Activated T-helper 17 cell treated with anti-CD3 and anti-CD28 coated beads, Interleukin-2, amount 50 U/mL, for 72 hours (primary cell): ENCODE results near the gene STARD9. TPM values are rescaled to one million over a fixed set of nuclear protein-coding genes. Genes with fewer than 3 reads are reported as not detected.

Source experiments
- ATAC-seq: fragments of 150-1000 bp; cut with Tn5 transposase; replicated peaks from 2 replicates; pipeline ENCODE4 v1.10.0; 2021; ENCODE audit warnings: mild to moderate bottlenecking, moderate library complexity
- H3K27ac Mint-ChIP-seq: one replicate; pipeline ENCODE4 v1.8.0; 2022; ENCODE audit warnings: mixed read lengths
- H3K27me3 Mint-ChIP-seq: one replicate; pipeline ENCODE4 v1.8.0; 2022; ENCODE audit warnings: mixed read lengths
- H3K36me3 Mint-ChIP-seq: one replicate; pipeline ENCODE4 v1.8.0; 2022; ENCODE audit warnings: low read depth, mild to moderate bottlenecking, mixed read lengths
- H3K4me1 Mint-ChIP-seq: one replicate; pipeline ENCODE4 v1.8.0; 2022; ENCODE audit warnings: mixed read lengths
- H3K4me3 Mint-ChIP-seq: one replicate; pipeline ENCODE4 v1.8.0; 2022; ENCODE audit warnings: mild to moderate bottlenecking, mixed read lengths
- H3K9me3 Mint-ChIP-seq: one replicate; pipeline ENCODE4 v1.8.0; 2022; ENCODE audit warnings: mixed read lengths
- total RNA-seq, 2 donors: library from RNA; stranded (reverse); gene quantifications; one replicate each; pipeline ENCODE4 v1.2.3, GENCODE V29; 2022

Gene STARD9
- total RNA-seq, 2 donors from 2014 or later, result 9.5 to 10.9 TPM

DNA sequence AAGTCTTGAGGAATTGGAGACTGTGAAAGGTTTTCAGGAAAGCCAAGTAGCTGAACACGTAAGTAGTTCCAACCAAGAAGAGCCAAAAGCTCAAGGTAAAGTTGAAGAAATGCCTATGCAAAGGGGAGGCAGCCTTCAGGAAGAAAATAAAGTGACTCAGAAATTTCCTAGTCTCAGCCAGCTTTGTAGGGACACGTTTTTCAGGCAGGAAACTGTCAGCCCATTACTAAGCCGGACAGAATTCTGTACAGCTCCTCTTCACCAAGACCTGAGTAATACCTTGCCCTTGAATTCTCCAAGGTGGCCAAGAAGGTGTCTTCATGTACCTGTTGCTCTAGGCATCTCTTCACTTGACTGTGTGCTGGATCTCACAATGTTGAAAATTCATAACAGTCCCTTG lies 112.9 kb downstream of the STARD9 start:
- Mint-ChIP-seq H3K4me1 (peaks cover 5% of the 10 kb centered on the region), H3K27ac (no peak overlapping the region), H3K9me3 (no peaks in the 10 kb centered on the region), H3K4me3 (no peak overlapping the region), H3K36me3 (peaks cover 8% of the 10 kb centered on the region), H3K27me3 (no peaks in the 10 kb centered on the region)
- no peak for ATAC-seq

DNA sequence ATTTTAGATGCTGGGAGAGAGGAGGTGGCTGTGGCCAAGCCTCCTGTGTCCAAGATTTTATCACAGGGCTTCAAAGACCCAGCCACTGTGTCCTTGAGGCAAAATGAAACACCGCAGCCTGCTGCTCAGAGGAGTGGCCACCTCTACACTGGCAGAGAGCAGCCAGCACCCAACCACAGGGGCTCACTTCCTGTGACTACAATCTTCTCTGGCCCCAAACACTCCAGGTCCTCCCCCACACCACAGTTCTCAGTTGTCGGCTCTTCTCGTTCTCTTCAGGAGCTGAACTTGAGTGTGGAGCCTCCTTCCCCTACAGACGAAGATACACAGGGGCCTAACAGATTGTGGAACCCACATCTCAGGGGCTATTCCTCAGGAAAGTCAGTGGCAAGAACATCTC lies 115.9 kb downstream of the STARD9 start:
- H3K4me1 Mint-ChIP-seq, result peaks cover 5% of the 10 kb centered on the region
- peak overlapping the region; percentile 51 for H3K27ac Mint-ChIP-seq
- no peaks in the 10 kb centered on the region for H3K9me3 Mint-ChIP-seq
- no peaks in the 10 kb centered on the region for H3K36me3 Mint-ChIP-seq
- no peak overlapping the region for H3K4me3 Mint-ChIP-seq
- no peaks in the 10 kb centered on the region for H3K27me3 Mint-ChIP-seq
- peak; percentile 87 for ATAC-seq

DNA sequence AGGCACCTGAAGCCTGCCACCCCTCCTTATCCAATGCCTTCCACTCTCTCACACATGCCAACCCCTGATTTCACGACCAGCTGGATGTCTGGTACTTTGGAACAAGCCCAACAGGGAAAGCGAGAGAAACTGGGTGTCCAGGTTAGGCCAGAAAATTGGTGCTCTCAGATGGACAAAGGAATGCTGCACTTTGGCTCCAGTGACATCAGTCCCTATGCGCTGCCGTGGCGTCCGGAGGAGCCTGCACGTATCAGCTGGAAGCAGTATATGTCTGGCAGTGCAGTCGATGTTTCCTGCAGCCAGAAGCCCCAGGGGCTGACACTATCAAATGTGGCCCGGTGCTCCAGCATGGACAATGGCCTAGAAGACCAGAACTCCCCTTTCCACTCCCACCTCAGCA lies 116.4 kb downstream of the STARD9 start:
- ATAC-seq, result no peak
- Mint-ChIP-seq H3K36me3 (no peaks in the 10 kb centered on the region), H3K4me1 (peaks cover 5% of the 10 kb centered on the region), H3K9me3 (no peaks in the 10 kb centered on the region), H3K27me3 (no peaks in the 10 kb centered on the region), H3K27ac (peak overlapping the region; percentile 51), H3K4me3 (no peak overlapping the region)

DNA sequence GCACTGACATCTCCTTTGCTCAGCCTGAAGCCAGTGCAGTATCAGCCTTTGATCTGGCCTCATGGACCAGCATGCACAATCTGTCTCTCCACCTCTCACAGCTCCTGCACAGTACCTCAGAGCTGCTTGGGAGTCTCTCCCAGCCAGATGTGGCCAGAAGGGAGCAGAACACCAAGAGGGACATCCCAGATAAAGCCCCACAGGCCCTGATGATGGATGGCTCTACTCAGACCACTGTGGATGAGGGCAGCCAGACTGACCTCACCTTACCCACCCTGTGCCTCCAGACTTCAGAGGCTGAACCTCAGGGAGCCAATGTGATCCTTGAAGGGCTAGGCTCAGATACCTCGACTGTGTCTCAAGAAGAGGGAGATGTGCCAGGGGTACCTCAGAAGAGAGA lies 117.1 kb downstream of the STARD9 start:
- Mint-ChIP-seq H3K4me1 (peaks cover 5% of the 10 kb centered on the region), H3K9me3 (no peaks in the 10 kb centered on the region), H3K4me3 (no peak overlapping the region), H3K27ac (no peak overlapping the region), H3K36me3 (no peaks in the 10 kb centered on the region), H3K27me3 (no peaks in the 10 kb centered on the region)
- ATAC-seq, result no peak

DNA sequence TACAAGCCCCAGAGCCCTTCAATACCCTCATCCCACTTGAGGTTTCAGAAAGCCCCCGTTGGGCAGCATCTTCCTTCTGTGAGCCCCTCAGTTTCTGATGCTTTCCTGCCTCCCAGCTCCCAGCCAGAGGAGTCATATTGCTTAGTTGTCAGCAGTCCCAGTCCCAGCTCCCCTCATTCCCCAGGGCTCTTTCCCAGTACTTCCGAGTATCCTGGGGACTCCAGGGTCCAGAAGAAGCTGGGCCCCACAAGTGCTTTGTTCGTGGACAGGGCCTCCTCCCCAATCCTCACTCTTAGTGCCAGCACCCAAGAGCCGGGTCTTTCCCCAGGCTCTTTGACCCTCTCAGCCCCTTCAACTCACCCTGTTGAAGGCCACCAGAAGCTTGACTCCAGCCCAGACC lies 117.6 kb downstream of the STARD9 start:
- H3K36me3 Mint-ChIP-seq, result no peaks in the 10 kb centered on the region
- ATAC-seq, result no peak
- H3K9me3 Mint-ChIP-seq, result no peaks in the 10 kb centered on the region
- H3K4me3 Mint-ChIP-seq, result no peak overlapping the region
- peaks cover 5% of the 10 kb centered on the region for H3K4me1 Mint-ChIP-seq
- no peak overlapping the region for H3K27ac Mint-ChIP-seq
- no peaks in the 10 kb centered on the region for H3K27me3 Mint-ChIP-seq

DNA sequence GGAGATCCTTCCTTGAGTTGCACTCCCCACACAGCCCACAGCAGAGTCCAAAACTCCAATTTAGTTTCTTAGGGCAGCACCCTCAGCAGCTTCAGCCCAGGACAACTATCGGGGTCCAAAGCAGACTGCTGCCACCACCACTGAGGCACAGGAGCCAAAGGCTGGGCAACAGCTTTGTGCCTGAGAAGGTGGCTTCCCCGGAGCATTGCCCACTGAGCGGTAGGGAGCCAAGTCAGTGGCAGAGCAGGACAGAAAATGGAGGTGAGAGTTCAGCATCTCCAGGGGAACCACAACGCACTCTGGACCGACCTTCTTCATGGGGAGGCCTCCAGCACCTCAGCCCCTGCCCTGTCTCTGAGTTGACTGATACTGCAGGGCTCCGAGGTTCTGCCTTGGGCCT lies 118.1 kb downstream of the STARD9 start:
- H3K4me3 Mint-ChIP-seq, result no peak overlapping the region
- no peak overlapping the region for H3K27ac Mint-ChIP-seq
- no peaks in the 10 kb centered on the region for H3K36me3 Mint-ChIP-seq
- no peaks in the 10 kb centered on the region for H3K27me3 Mint-ChIP-seq
- no peak for ATAC-seq
- H3K9me3 Mint-ChIP-seq, result no peaks in the 10 kb centered on the region
- H3K4me1 Mint-ChIP-seq, result peaks cover 5% of the 10 kb centered on the region

DNA sequence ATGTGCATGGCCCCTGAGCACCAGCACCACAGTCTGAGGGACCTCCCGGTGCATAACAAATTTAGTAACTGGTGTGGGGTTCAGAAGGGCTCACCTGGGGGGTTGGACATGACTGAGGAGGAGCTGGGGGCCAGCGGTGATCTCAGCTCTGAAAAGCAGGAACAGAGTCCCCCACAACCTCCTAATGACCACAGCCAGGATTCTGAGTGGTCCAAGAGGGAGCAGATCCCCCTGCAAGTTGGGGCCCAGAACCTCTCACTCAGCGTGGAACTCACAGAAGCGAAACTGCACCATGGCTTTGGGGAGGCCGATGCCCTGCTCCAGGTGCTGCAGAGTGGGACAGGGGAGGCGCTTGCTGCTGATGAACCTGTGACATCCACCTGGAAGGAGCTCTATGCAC lies 118.5 kb downstream of the STARD9 start:
- H3K4me3 Mint-ChIP-seq, result no peak overlapping the region
- H3K27me3 Mint-ChIP-seq, result no peaks in the 10 kb centered on the region
- H3K27ac Mint-ChIP-seq, result no peak overlapping the region
- H3K9me3 Mint-ChIP-seq, result no peaks in the 10 kb centered on the region
- ATAC-seq, result no peak
- no peaks in the 10 kb centered on the region for H3K36me3 Mint-ChIP-seq
- H3K4me1 Mint-ChIP-seq, result peaks cover 5% of the 10 kb centered on the region

DNA sequence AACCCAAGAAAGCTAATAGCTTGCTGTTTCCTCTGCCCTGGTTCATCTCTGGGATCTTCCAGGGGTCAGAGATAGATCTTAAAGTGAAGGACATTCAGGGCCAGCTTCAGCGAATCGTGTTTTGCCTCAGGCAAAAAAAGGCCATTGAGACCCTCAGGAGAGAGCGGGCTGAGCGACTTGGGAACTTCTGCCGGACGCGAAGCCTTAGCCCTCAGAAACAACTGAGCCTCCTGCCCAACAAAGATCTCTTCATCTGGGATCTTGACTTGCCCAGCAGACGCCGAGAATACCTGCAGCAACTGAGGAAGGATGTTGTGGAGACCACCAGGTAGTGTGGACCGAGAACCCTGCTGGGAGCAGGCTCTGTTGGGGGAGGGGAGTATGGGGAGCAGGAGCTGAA lies 119.0 kb downstream of the STARD9 start:
- no peaks in the 10 kb centered on the region for H3K9me3 Mint-ChIP-seq
- no peak overlapping the region for H3K27ac Mint-ChIP-seq
- peaks cover 5% of the 10 kb centered on the region for H3K4me1 Mint-ChIP-seq
- no peaks in the 10 kb centered on the region for H3K27me3 Mint-ChIP-seq
- no peak overlapping the region for H3K4me3 Mint-ChIP-seq
- no peaks in the 10 kb centered on the region for H3K36me3 Mint-ChIP-seq
- ATAC-seq, result no peak

DNA sequence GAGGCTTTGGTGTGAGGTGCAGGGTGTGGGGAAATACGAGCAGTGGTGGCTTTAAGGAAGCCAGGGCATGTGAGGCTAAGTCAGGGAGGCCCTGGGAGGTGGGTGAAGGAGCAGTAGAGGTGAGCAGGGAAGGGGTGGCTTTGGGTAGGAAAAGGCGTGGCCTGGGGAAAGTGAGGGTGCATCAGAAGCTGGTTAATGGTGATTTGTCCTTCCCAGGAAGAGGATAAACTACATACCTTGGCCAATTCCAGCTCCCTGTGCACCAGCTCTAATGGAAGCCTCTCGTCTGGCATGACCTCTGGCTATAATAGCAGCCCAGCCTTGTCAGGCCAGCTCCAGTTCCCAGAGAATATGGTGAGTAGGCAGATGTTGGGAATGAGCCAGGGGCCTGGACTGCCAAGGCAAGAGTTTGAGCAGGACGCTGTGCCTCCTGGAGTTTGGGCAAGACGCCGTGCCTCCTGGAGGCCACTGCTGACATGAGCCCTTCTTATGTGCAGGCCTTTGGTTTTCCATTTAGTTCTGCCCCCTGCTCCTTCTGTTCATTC lies 120.2 kb downstream of the STARD9 start:
- H3K4me1 Mint-ChIP-seq, result peaks cover 5% of the 10 kb centered on the region
- H3K4me3 Mint-ChIP-seq, result no peak overlapping the region
- ATAC-seq, result no peak
- H3K27me3 Mint-ChIP-seq, result no peaks in the 10 kb centered on the region
- no peak overlapping the region for H3K27ac Mint-ChIP-seq
- no peaks in the 10 kb centered on the region for H3K9me3 Mint-ChIP-seq
- H3K36me3 Mint-ChIP-seq, result no peaks in the 10 kb centered on the region

DNA sequence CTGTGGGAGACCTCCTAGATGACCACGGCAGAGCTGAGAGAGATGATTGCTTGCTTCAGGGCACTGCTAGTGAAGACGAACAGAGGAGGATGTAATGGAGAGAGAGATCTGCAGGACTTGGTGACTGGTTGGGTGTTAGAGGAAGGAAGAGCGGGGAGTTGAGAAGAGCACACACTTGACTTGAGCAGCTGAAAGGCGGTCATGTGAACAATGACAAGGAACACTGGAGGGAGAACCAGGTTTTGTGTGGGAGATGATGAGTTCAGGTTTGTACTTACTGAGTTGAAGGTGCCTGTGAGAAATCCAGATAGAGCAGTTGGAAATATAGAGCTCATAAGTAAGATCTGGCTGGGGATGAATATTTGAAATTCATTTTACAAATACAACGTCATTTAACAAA lies 121.2 kb downstream of the STARD9 start:
- Mint-ChIP-seq H3K4me3 (no peak overlapping the region), H3K4me1 (peaks cover under 1% of the 10 kb centered on the region), H3K27me3 (no peaks in the 10 kb centered on the region), H3K27ac (no peak overlapping the region), H3K36me3 (no peaks in the 10 kb centered on the region), H3K9me3 (no peaks in the 10 kb centered on the region)
- no peak for ATAC-seq

DNA sequence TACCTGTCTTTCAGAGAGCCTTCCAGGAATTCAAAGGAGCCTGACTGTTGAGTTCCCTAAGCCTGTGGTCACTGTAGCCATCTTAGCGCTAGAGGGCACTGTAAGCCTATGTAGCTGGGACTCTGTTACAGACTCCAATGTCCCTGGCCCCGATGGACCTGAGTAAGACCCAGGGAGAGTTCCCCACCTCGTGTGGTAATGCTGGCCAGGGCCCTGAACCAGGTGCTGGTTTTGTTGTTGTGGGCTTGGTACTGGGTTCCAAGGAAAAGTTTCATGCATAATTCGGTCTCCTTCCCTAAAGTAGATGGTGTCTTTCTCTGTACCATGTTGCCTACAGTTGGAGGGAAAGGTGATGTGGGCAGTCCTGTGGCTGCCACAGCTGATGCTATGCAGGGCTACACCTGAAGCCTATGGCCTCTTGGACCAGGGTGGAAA lies 129.1 kb downstream of the STARD9 start:
- Mint-ChIP-seq H3K27ac (no peak overlapping the region), H3K27me3 (no peaks in the 10 kb centered on the region), H3K9me3 (no peaks in the 10 kb centered on the region), H3K36me3 (no peaks in the 10 kb centered on the region), H3K4me1 (peaks cover 4% of the 10 kb centered on the region), H3K4me3 (no peak overlapping the region)
- ATAC-seq, result peak; percentile 96

DNA sequence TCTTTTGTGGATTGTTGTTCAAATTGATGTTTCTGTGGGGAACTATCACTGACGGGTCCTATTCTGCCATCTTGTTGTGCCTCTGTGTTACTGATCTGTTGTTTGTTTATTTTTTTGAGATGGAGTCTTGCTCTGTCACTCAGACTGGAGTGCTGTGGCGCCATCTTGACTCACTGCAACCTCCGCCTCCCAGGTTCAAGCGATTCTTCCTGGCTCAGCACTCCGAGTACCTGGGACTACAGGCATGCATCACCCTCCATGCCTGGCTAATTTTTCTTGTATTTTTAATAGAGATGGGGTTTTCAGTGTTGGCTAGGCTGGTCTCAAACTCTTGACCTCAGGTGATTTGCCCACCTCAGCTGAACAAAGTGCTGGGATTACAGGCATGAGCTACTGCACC lies 129.9 kb downstream of the STARD9 start:
- Mint-ChIP-seq H3K9me3 (no peaks in the 10 kb centered on the region), H3K27me3 (no peaks in the 10 kb centered on the region), H3K36me3 (no peaks in the 10 kb centered on the region), H3K4me1 (peaks cover 4% of the 10 kb centered on the region), H3K4me3 (no peak overlapping the region), H3K27ac (no peak overlapping the region)
- no peak for ATAC-seq

DNA sequence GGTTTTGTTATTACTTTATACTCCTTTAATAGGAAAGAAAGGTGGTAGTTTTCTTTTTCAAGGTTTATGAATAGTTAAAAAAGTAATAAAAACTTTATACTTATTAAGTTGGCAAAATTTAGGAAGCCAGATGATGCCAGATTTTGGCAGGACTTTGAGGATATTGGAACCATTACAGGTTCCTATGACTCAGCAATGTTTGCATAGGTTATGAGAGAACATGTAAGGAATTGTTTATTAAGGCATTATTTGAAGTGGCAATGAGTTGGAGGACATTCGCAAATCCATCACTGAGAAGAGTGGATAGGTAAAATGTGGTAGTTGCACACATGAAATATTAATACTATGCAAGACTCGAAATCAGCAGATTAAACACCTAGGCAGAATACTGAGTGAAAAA lies 131.7 kb downstream of the STARD9 start:
- no peaks in the 10 kb centered on the region for H3K27me3 Mint-ChIP-seq
- no peaks in the 10 kb centered on the region for H3K36me3 Mint-ChIP-seq
- H3K4me3 Mint-ChIP-seq, result no peak overlapping the region
- H3K4me1 Mint-ChIP-seq, result peaks cover 4% of the 10 kb centered on the region
- H3K9me3 Mint-ChIP-seq, result no peaks in the 10 kb centered on the region
- no peak for ATAC-seq
- no peak overlapping the region for H3K27ac Mint-ChIP-seq

DNA sequence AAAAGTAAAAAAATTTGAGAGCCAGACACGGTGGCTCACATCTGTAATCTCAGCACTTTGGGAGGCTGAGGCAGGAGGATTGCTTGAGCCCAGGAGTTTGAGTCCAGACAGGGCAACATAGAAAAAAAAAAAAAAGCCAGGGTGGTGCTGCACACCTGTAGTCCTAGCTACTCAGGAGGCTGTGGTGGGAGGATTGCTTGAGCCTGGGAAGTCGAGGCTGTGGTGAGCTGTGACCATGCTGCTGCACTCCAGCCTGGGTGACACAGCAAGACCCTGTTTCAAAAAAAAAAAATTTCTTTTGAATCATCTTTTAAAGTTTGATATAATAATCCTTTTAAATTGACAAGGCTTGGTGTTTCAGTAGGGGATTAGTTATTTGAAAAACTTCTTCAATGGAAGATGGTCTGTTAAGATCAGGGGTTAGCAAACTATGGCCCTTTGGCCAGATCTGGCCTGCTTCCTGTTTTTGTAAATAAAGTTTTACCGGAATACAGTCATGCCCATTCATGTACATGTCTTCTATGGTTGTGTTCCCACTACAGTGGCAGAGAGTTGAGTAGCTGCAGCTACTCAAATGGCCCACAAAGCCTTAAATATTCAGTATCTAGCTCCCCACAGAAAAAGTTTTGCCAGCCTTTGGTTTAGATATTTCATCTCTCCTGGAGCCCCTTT lies 132.6 kb downstream of the STARD9 start:
- peak overlapping the region; percentile 29 for H3K27ac Mint-ChIP-seq
- H3K9me3 Mint-ChIP-seq, result no peaks in the 10 kb centered on the region
- H3K4me1 Mint-ChIP-seq, result peaks cover 4% of the 10 kb centered on the region
- H3K36me3 Mint-ChIP-seq, result no peaks in the 10 kb centered on the region
- no peak overlapping the region for H3K4me3 Mint-ChIP-seq
- H3K27me3 Mint-ChIP-seq, result no peaks in the 10 kb centered on the region
- no peak for ATAC-seq

DNA sequence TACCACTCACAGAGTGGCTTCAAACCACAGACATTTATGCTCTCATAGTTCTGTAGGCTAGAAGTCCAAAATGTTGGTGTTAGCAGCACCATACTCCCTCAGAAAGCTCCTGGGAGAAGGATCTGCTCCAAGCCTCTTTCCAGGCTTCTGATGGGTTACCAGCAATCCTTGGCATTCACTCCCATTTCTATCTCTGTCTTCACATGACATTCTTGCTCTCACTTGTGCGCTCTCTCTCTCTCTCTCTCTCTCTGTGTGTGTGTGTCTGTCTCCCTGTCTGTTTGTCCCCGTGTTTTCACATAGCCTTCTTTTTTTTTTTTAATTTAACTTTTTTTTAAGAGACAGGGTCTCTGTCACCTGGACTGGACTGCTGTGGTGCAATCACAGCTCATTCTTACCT lies 135.3 kb downstream of the STARD9 start:
- no peak overlapping the region for H3K27ac Mint-ChIP-seq
- H3K4me1 Mint-ChIP-seq, result peaks cover 4% of the 10 kb centered on the region
- H3K9me3 Mint-ChIP-seq, result no peaks in the 10 kb centered on the region
- H3K27me3 Mint-ChIP-seq, result no peaks in the 10 kb centered on the region
- H3K36me3 Mint-ChIP-seq, result no peaks in the 10 kb centered on the region
- no peak overlapping the region for H3K4me3 Mint-ChIP-seq
- ATAC-seq, result no peak

DNA sequence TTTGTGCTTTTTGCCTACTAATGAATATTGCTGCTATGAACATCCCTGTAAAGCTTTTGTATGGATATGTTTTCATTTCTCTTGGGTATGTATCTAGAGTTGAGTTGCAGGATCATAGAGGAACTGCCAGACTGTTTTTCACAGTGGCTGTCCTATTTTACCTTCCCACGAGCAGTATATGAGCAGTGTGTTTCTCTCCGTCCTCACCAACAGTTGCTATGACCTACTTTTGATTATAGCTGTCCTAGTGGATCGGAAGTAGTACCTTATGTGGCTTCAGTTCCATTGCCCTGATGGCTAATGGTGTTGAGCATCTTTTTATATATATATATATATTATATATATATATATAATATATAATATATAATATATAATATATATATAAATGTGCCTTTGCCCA lies 136.3 kb downstream of the STARD9 start:
- Mint-ChIP-seq H3K4me1 (peaks cover 4% of the 10 kb centered on the region), H3K27ac (no peak overlapping the region), H3K9me3 (no peaks in the 10 kb centered on the region), H3K4me3 (no peak overlapping the region), H3K27me3 (no peaks in the 10 kb centered on the region), H3K36me3 (no peaks in the 10 kb centered on the region)
- no peak for ATAC-seq
